IgD-negative memory B cell (primary cell): ENCODE results near the gene ZBTB1. TPM values are rescaled to one million over a fixed set of nuclear protein-coding genes. Genes with fewer than 3 reads are reported as not detected.
"Not testable (repeated sequence)": the region's sequence is repeated elsewhere in the genome, so short reads cannot be mapped to it uniquely, and the experiment has no call there.

Experiments
- H3K27ac Mint-ChIP-seq, 3 donors: one replicate each; pipeline ENCODE4 v1.8.0; 2020 to 2022; ENCODE audit warnings: mild to moderate bottlenecking in 3 of 3, mixed read lengths in 3 of 3, moderate library complexity in 1 of 3
- H3K27me3 Mint-ChIP-seq: one replicate; pipeline ENCODE4 v1.8.0; 2021; ENCODE audit warnings: mixed read lengths
- H3K36me3 Mint-ChIP-seq: one replicate; pipeline ENCODE4 v1.8.0; 2020; ENCODE audit warnings: mild to moderate bottlenecking, mixed read lengths
- H3K4me1 Mint-ChIP-seq, 3 donors: one replicate each; pipeline ENCODE4 v1.8.0; 2020 to 2022; ENCODE audit warnings: mixed read lengths in 3 of 3, mild to moderate bottlenecking in 1 of 3
- H3K4me3 Mint-ChIP-seq, 4 donors: one replicate each; pipeline ENCODE4 v1.8.0; 2020 to 2022; ENCODE audit warnings: mild to moderate bottlenecking in 4 of 4, mixed read lengths in 4 of 4, moderate library complexity in 3 of 4
- H3K9me3 Mint-ChIP-seq, 3 donors: one replicate each; pipeline ENCODE4 v1.8.0; 2020 to 2021; ENCODE audit warnings: mixed read lengths in 3 of 3, mild to moderate bottlenecking in 1 of 3
- polyA plus RNA-seq: library from polyadenylated mRNA; unstranded; fragments of 300-500 nt; fragmentation: Illumina TruSeq; gene quantifications from one replicate; pipeline ENCODE4 v1.2.3, GENCODE V29; 2021

The ZBTB1 gene
- polyA plus RNA-seq, 1 donor from 2014 or later = 57.3 TPM

DNA sequence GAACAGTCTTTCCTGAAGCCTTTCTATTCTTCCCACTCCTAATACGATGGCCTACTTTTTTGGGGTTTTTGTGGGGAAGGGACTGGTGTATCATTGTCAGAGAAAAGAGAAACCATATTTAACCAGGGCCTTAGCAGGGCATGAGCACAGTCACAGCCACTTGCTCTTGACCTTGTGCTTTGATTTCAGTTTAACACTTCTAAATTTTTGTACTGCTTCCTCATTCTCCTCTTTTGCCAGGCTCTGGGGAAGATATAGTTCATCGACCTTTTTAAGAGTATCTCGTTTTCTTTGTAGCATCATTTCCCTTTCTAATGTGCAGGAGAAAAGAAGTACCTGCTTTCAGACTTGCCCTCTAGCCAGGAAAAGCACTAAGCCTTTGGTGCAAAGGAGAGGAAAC is 2.2 kb downstream of the ZBTB1 start:
- H3K4me1 Mint-ChIP-seq = peaks cover 61 to 71% (median 67%) of the 10 kb centered on the region in 3 donors
- no peaks in the 10 kb centered on the region for H3K27me3 Mint-ChIP-seq
- peak overlapping the region; percentile 96 to 99 (median 97) for H3K4me3 Mint-ChIP-seq
- H3K27ac Mint-ChIP-seq = peak overlapping the region; percentile 97 to 100 (median 98)
- H3K36me3 Mint-ChIP-seq = no peaks in the 10 kb centered on the region
- H3K9me3 Mint-ChIP-seq = peaks cover 0 to 2% (median 0%) of the 10 kb centered on the region in 3 donors

DNA sequence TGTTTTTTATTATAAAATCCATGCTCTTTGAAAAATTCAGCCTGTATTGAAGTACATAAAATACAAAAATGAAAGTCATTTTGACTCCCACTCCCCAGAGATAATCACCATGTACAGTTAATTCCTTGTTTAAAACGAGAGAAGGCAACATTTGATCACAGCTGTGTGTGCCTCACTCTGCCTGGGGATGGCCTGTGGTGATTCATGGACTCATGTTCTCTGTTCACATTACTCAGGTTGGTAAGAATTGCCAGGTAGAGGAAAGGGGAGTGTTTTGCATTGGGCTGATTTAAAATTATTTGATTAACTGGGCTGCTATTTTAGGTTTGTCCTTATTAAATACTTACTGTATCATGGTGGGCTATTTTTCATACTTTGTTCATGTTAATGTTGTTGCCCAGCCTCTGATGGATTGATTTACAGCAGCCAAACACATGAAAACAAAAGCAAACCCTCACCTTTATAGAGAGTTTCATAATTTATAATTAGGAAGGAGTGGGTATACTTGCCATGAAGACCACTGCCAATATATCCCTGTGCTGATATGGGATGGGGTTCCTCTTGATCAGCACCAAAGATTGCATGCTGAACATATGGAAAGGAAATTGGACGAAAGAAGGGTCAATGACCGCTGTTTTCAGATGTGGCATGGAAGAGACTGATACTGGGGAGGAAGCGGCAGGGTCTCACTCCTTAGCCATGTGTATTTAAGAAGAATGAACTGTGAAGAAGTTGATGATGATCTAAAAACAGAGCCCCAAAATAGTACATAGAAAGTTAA is 3.0 kb downstream of the ZBTB1 start:
- peaks cover 0 to 2% (median 0%) of the 10 kb centered on the region in 3 donors for H3K9me3 Mint-ChIP-seq

DNA sequence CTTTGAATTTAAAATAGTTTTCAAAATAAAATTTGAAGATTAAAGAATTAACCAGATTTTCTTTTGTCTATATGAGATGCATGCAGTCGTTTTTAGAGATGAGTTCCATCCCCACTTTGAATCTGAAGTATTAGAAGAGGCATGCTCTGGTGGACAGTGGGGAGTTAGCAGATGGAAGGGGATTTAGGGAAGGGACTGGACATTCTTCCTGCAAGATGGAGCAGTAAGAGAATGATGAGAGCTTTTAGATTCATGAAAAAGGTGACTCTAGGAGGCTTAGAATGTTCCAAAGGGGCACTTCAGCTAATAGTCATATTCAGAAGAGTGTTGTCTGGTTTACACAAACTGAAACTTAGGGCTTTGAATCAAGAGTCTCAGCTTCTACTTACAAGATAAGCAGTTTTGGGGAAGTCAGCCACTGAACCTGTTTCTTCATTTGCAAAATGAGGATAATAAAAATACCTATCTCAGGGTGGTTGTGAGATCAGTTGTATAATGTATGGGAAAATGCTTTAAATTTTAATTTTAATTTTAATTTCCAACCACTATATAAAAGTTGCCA is 3.7 kb downstream of the ZBTB1 start:
- Mint-ChIP-seq H3K4me3 (peak overlapping the region; percentile 51 to 99 (median 97)), H3K4me1 (peaks cover 55 to 69% (median 66%) of the 10 kb centered on the region in 3 donors), H3K36me3 (no peaks in the 10 kb centered on the region), H3K27ac (peak overlapping the region; percentile 74 to 100 (median 98)), H3K9me3 (peaks cover 0 to 2% (median 0%) of the 10 kb centered on the region in 3 donors), H3K27me3 (no peaks in the 10 kb centered on the region)

More for the DNA sequence above, 3.0 kb downstream of the ZBTB1 start:
- peaks cover 57 to 66% (median 63%) of the 10 kb centered on the region in 3 donors for H3K4me1 Mint-ChIP-seq
- peak overlapping the region; percentile 97 to 100 (median 98) for H3K27ac Mint-ChIP-seq
- H3K27me3 Mint-ChIP-seq = no peaks in the 10 kb centered on the region
- no peaks in the 10 kb centered on the region for H3K36me3 Mint-ChIP-seq
- H3K4me3 Mint-ChIP-seq = peak overlapping the region; percentile 96 to 99 (median 97)

GRCh38 chr14:64509036-64509435 is 4.5 kb downstream of the ZBTB1 start:
- Mint-ChIP-seq H3K27me3 (no peaks in the 10 kb centered on the region), H3K4me1 (peaks cover 55 to 73% (median 68%) of the 10 kb centered on the region in 3 donors), H3K4me3 (peak overlapping the region in 3 of 4 donors; percentile 13 to 98 (median 81)), H3K27ac (peak overlapping the region in 2 of 3 donors; percentile 65 to 98), H3K9me3 (no peaks in the 10 kb centered on the region), H3K36me3 (no peaks in the 10 kb centered on the region)

- H3K27me3 Mint-ChIP-seq = no peaks in the 10 kb centered on the region
- no peaks in the 10 kb centered on the region for H3K36me3 Mint-ChIP-seq
- peak overlapping the region in 3 of 4 donors; percentile 24 to 72 (median 41) for H3K4me3 Mint-ChIP-seq
- peak overlapping the region; percentile 27 to 83 (median 73) for H3K27ac Mint-ChIP-seq
- no peaks in the 10 kb centered on the region for H3K9me3 Mint-ChIP-seq
- H3K4me1 Mint-ChIP-seq = peaks cover 56 to 81% (median 74%) of the 10 kb centered on the region in 3 donors
These were observed 6.5 kb downstream of the ZBTB1 start for GRCh38 chr14:64510825-64511671.

- H3K9me3 Mint-ChIP-seq = no peaks in the 10 kb centered on the region
- no peaks in the 10 kb centered on the region for H3K36me3 Mint-ChIP-seq
- no peak overlapping the region for H3K27ac Mint-ChIP-seq
- H3K4me1 Mint-ChIP-seq = peaks cover 51 to 79% (median 71%) of the 10 kb centered on the region in 3 donors
- H3K27me3 Mint-ChIP-seq = no peaks in the 10 kb centered on the region
- no peak overlapping the region for H3K4me3 Mint-ChIP-seq
These were observed 8.7 kb downstream of the ZBTB1 start for GRCh38 chr14:64513271-64513670.

GRCh38 chr14:64515053-64515452 is 10.5 kb downstream of the ZBTB1 start:
- no peaks in the 10 kb centered on the region for H3K36me3 Mint-ChIP-seq
- no peaks in the 10 kb centered on the region for H3K9me3 Mint-ChIP-seq
- H3K27me3 Mint-ChIP-seq = no peaks in the 10 kb centered on the region
- no peak overlapping the region for H3K4me3 Mint-ChIP-seq
- H3K4me1 Mint-ChIP-seq = peaks cover 41 to 70% (median 57%) of the 10 kb centered on the region in 3 donors
- no peak overlapping the region for H3K27ac Mint-ChIP-seq

GRCh38 chr14:64516969-64517368 is 12.4 kb downstream of the ZBTB1 start:
- no peaks in the 10 kb centered on the region for H3K27me3 Mint-ChIP-seq
- peaks cover 25 to 53% (median 41%) of the 10 kb centered on the region in 3 donors for H3K4me1 Mint-ChIP-seq
- peak overlapping the region in 1 of 3 donors; percentile 10 for H3K27ac Mint-ChIP-seq

GRCh38 chr14:64517667-64518066 is 13.1 kb downstream of the ZBTB1 start:
- not testable (repeated sequence) for H3K4me3 Mint-ChIP-seq, H3K27ac Mint-ChIP-seq, H3K27me3 Mint-ChIP-seq, H3K9me3 Mint-ChIP-seq, H3K36me3 Mint-ChIP-seq
- peaks cover 22 to 48% (median 37%) of the 10 kb centered on the region in 3 donors for H3K4me1 Mint-ChIP-seq

More at GRCh38 chr14:64516969-64517368, 12.4 kb downstream of the ZBTB1 start:
- H3K36me3 Mint-ChIP-seq = no peaks in the 10 kb centered on the region
- no peaks in the 10 kb centered on the region for H3K9me3 Mint-ChIP-seq
- H3K4me3 Mint-ChIP-seq = peak overlapping the region in 1 of 4 donors; percentile 50

GRCh38 chr14:64518229-64518628 is 13.7 kb downstream of the ZBTB1 start:
- peaks cover 22 to 42% (median 34%) of the 10 kb centered on the region in 3 donors for H3K4me1 Mint-ChIP-seq
- no peaks in the 10 kb centered on the region for H3K9me3 Mint-ChIP-seq
- no peak overlapping the region for H3K4me3 Mint-ChIP-seq
- H3K27ac Mint-ChIP-seq = no peak overlapping the region
- H3K36me3 Mint-ChIP-seq = no peaks in the 10 kb centered on the region
- H3K27me3 Mint-ChIP-seq = no peaks in the 10 kb centered on the region

DNA sequence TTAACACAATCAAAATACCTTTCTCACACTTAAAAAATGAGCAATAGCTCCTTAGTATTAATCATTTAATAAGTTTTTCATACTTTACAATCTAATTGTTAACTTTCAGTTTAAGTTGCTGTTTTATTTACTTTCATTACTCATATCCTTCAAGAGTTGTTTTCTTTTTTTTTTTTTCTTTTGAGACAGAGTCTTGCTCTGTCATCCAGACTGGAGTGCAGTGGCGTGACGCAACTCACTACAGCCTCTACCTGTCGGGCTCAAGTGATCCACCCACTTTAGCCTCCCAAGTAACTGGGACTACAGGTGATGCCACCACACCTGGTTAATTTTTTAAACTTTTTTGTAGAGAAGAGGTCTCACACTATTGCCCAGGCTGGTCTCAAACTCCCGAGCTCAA is 16.1 kb downstream of the ZBTB1 start:
- Mint-ChIP-seq H3K4me1 (peaks cover 15 to 25% (median 24%) of the 10 kb centered on the region in 3 donors), H3K36me3 (peaks cover 3% of the 10 kb centered on the region), H3K4me3 (no peak overlapping the region), H3K27me3 (no peaks in the 10 kb centered on the region), H3K9me3 (no peaks in the 10 kb centered on the region), H3K27ac (no peak overlapping the region)

GRCh38 chr14:64522591-64523355 is 18.2 kb downstream of the ZBTB1 start:
- Mint-ChIP-seq H3K4me3 (no peak overlapping the region), H3K27me3 (no peaks in the 10 kb centered on the region), H3K4me1 (peaks cover 4 to 18% (median 9%) of the 10 kb centered on the region in 3 donors)

GRCh38 chr14:64525354-64525753 is 20.8 kb downstream of the ZBTB1 start:
- H3K4me3 Mint-ChIP-seq = no peak overlapping the region
- peaks cover 0 to 10% (median 6%) of the 10 kb centered on the region in 3 donors for H3K4me1 Mint-ChIP-seq
- H3K27me3 Mint-ChIP-seq = no peaks in the 10 kb centered on the region
- peaks cover 7% of the 10 kb centered on the region for H3K36me3 Mint-ChIP-seq
- H3K27ac Mint-ChIP-seq = peak overlapping the region in 1 of 3 donors; percentile 70
- H3K9me3 Mint-ChIP-seq = no peaks in the 10 kb centered on the region

More at GRCh38 chr14:64522591-64523355, 18.2 kb downstream of the ZBTB1 start:
- H3K9me3 Mint-ChIP-seq = no peaks in the 10 kb centered on the region
- H3K27ac Mint-ChIP-seq = no peak overlapping the region
- H3K36me3 Mint-ChIP-seq = peaks cover 7% of the 10 kb centered on the region

DNA sequence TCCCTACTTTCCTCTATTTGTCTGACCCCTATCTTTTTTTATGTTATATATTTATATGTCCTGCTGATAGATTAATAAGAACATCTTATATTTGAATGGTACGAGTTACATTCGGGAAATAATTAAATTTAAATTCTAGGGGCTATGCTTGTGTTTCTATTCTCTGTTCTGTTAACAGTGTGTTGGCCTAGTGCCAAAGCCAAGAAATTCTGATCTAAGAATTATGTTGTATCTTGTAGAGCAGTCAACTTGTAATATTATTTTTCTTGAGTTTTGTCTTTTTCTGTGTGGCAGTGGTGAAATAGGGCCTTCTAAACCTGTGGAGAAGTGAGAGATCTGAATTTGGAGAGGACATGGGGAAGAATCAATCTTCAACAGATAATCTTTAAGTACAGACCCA is 27.0 kb downstream of the ZBTB1 start:
- Mint-ChIP-seq H3K27ac (no peak overlapping the region), H3K4me3 (no peak overlapping the region), H3K27me3 (no peaks in the 10 kb centered on the region), H3K36me3 (no peaks in the 10 kb centered on the region), H3K4me1 (peaks cover 0 to 9% (median 2%) of the 10 kb centered on the region in 3 donors), H3K9me3 (no peaks in the 10 kb centered on the region)
